H7 (cell line): ENCODE results near the gene TSC22D2. TPM values are rescaled to one million over a fixed set of nuclear protein-coding genes. Genes with fewer than 3 reads are reported as not detected.

Experiments used
- DNase-seq: peaks from one replicate; pipeline ENCODE4 v3.0.0; 2012
- H3K27me3 ChIP-seq: 2 replicates; pipeline ENCODE4 v1.6.0; 2011; ENCODE audit warnings: mild to moderate bottlenecking, low read length; ENCODE audit not compliant: control insufficient read depth, insufficient read depth
- H3K36me3 ChIP-seq: replicated peaks from 2 replicates; pipeline ENCODE4 v1.5.1; 2011; ENCODE audit warnings: low read length; ENCODE audit not compliant: control insufficient read depth, insufficient read depth
- H3K4me3 ChIP-seq: 2 replicates; pipeline ENCODE4 v1.5.1; 2011; ENCODE audit warnings: low read depth, mild to moderate bottlenecking, control low read depth, low read length, moderate library complexity; ENCODE audit not compliant: insufficient read depth
- total RNA-seq: library from RNA; depleted of rRNA; stranded (reverse); fragments of >200 nt; shearing (Covaris generic); gene quantifications from 2 replicates; pipeline ENCODE4 v1.2.3, GENCODE V29; 2014

TSC22D2 gene
- total RNA-seq, 1 experiment from 2014 or later = 5.8 TPM

DNA sequence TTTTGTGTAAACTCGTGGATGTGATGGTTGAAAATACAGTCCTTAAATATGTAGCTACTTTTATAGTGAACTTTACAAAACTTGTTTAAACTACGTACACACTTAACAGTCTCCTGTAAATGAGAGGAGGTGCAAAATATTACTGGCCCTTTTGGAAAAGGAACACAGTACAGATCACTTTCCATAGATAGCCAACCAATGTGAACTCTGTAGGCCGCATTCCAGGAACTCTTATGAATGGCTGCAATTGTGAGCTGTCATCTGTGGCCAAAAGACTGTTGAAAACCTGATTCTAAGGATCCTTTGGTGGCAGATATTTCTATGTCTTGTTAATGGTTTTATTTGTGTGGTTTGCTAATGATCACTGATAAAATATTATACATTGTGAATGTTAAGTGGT, 6.2 kb downstream of the TSC22D2 start:
- Histone ChIP-seq H3K27me3 (no peaks in the 10 kb centered on the region), H3K36me3 (no peaks in the 10 kb centered on the region; the same call in 1 of the 2 replicates)
- no peak for DNase-seq

GRCh38 chr3:150414959-150415358, 6.9 kb downstream of the TSC22D2 start:
- H3K4me3 ChIP-seq = no peak overlapping the region
- DNase-seq = no peak
- H3K36me3 ChIP-seq = no peaks in the 10 kb centered on the region; the same call in 1 of the 2 replicates

More for the DNA sequence above, 6.2 kb downstream of the TSC22D2 start:
- H3K4me3 ChIP-seq = no peak overlapping the region

GRCh38 chr3:150419076-150419868, 11.2 kb downstream of the TSC22D2 start:
- DNase-seq = no peak
- Histone ChIP-seq H3K27me3 (no peaks in the 10 kb centered on the region), H3K36me3 (no peaks in the 10 kb centered on the region; the same call in 1 of the 2 replicates), H3K4me3 (no peak overlapping the region)

More at GRCh38 chr3:150414959-150415358, 6.9 kb downstream of the TSC22D2 start:
- H3K27me3 ChIP-seq = no peaks in the 10 kb centered on the region

GRCh38 chr3:150419959-150420358, 11.9 kb downstream of the TSC22D2 start:
- Histone ChIP-seq H3K36me3 (no peaks in the 10 kb centered on the region), H3K27me3 (no peaks in the 10 kb centered on the region), H3K4me3 (no peak overlapping the region)
- no peak for DNase-seq

- H3K27me3 ChIP-seq = no peaks in the 10 kb centered on the region
- no peaks in the 10 kb centered on the region for H3K36me3 ChIP-seq
- no peak overlapping the region for H3K4me3 ChIP-seq
- DNase-seq = no peak
Measured at GRCh38 chr3:150421256-150421655, 13.2 kb downstream of the TSC22D2 start.

GRCh38 chr3:150421799-150422548, 13.9 kb downstream of the TSC22D2 start:
- DNase-seq = no peak
- Histone ChIP-seq H3K4me3 (no peak overlapping the region), H3K27me3 (no peaks in the 10 kb centered on the region), H3K36me3 (no peaks in the 10 kb centered on the region)

DNA sequence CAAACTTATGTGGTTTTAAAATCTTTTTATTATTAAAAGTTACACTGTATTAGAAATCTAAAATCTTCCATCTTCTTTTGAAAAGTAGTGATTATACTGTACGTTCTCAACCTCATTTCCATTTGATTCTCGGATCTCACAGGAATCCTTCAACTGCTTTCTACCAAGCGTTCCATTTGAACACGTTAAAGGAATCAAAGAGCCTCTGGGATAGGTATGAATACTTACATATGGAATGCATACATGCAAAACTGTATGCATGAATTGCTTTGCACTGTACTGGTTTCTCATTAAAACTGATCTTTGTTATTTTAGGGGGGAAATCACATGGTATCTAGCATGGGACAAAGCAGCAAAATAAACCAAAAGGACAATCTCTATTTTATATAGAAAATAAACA, 14.8 kb downstream of the TSC22D2 start:
- Histone ChIP-seq H3K4me3 (no peak overlapping the region), H3K27me3 (no peaks in the 10 kb centered on the region), H3K36me3 (no peaks in the 10 kb centered on the region)
- DNase-seq = no peak

- DNase-seq = no peak
- Histone ChIP-seq H3K4me3 (no peak overlapping the region), H3K27me3 (no peaks in the 10 kb centered on the region), H3K36me3 (no peaks in the 10 kb centered on the region)
Measured at GRCh38 chr3:150423761-150424160, 15.7 kb downstream of the TSC22D2 start.

- H3K27me3 ChIP-seq = no peaks in the 10 kb centered on the region
- no peak overlapping the region for H3K4me3 ChIP-seq
- H3K36me3 ChIP-seq = no peaks in the 10 kb centered on the region
- DNase-seq = no peak
Measured at GRCh38 chr3:150426292-150426691, 18.2 kb downstream of the TSC22D2 start.

DNA sequence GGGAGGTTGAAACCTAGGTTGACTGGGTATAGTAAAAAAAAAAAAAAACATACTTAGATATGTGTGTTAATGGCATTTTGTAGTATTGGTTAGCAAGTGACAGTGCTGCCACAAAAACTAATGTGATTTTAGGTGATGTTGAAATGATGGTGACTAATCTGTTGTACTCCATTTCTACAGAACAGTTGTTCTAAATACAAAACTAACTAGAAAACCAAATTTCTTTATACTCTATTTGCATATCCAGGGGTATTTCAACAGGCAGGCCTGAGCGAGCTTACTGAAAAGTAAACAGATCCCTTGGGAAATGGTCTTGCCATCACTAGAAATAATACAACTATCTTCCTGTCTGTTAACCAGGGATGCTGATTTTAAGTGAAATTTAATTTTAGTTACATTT, 20.5 kb downstream of the TSC22D2 start:
- DNase-seq = no peak
- Histone ChIP-seq H3K27me3 (no peaks in the 10 kb centered on the region), H3K36me3 (no peaks in the 10 kb centered on the region), H3K4me3 (no peak overlapping the region)

DNA sequence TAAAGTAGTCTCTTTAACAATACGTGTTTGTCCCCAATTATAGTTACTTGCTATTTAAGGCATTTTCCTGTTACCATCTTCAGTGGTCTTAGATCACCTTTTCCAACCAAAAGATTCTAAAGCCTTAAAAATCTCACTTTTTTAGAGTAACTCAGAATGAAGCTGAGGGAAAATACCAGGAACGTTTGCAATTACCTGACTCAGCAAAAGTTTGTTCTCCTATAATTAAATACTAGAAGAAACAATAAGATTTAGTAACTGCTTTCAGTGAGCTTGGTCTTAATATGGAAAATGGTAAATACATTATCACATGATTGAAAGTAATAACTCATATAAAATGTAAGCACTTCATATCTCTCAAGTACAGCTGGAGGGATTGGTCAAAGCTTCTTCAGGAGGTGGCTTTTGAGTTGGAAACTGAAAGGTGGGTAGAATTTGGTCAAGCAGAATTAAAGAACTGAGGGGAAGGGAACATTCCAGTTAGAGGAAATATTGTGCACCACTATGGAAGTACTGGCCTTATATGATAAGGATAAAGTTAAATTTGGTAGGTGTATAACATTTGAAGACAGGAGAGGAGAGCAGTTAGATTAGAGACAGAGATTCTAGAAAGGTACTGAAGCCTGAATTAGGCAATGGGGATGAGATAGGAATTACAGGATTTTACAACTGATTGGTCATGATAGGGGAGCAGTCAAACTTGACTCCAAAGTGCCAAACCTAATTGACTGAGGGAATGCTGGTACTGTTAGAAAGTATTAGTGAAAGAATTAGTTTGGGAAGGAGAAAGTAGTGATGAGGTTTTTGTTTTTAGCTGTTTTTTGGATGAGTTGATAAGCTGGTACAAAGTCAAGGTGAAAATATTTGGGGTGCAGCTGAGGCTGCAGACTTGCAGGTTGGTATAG, 21.9 kb downstream of the TSC22D2 start:
- Histone ChIP-seq H3K4me3 (no peak overlapping the region), H3K36me3 (no peaks in the 10 kb centered on the region), H3K27me3 (no peaks in the 10 kb centered on the region)
- no peak for DNase-seq

GRCh38 chr3:150433347-150433746, 25.2 kb downstream of the TSC22D2 start:
- Histone ChIP-seq H3K27me3 (no peaks in the 10 kb centered on the region), H3K4me3 (no peak overlapping the region), H3K36me3 (no peaks in the 10 kb centered on the region)
- no peak for DNase-seq

- no peak overlapping the region for H3K4me3 ChIP-seq
- no peak for DNase-seq
Measured at GRCh38 chr3:150434234-150434633, 26.1 kb downstream of the TSC22D2 start.

GRCh38 chr3:150436161-150436560, 28.1 kb downstream of the TSC22D2 start:
- no peaks in the 10 kb centered on the region for H3K36me3 ChIP-seq
- DNase-seq = no peak
- no peaks in the 10 kb centered on the region for H3K27me3 ChIP-seq
- no peak overlapping the region for H3K4me3 ChIP-seq

More at GRCh38 chr3:150434234-150434633, 26.1 kb downstream of the TSC22D2 start:
- H3K27me3 ChIP-seq = no peaks in the 10 kb centered on the region
- H3K36me3 ChIP-seq = no peaks in the 10 kb centered on the region
